Mesangial cell (primary cell): ENCODE data around the gene YY1AP1. TPM values are rescaled to one million over a fixed set of nuclear protein-coding genes. Genes with fewer than 3 reads are reported as not detected.

ENCODE experiments used
- total RNA-seq: library from RNA; depleted of rRNA; stranded (reverse); fragments of >200 nt; gene quantifications from 2 replicates; pipeline ENCODE4 v1.2.3, GENCODE V29; 2015

Gene YY1AP1, protein sequence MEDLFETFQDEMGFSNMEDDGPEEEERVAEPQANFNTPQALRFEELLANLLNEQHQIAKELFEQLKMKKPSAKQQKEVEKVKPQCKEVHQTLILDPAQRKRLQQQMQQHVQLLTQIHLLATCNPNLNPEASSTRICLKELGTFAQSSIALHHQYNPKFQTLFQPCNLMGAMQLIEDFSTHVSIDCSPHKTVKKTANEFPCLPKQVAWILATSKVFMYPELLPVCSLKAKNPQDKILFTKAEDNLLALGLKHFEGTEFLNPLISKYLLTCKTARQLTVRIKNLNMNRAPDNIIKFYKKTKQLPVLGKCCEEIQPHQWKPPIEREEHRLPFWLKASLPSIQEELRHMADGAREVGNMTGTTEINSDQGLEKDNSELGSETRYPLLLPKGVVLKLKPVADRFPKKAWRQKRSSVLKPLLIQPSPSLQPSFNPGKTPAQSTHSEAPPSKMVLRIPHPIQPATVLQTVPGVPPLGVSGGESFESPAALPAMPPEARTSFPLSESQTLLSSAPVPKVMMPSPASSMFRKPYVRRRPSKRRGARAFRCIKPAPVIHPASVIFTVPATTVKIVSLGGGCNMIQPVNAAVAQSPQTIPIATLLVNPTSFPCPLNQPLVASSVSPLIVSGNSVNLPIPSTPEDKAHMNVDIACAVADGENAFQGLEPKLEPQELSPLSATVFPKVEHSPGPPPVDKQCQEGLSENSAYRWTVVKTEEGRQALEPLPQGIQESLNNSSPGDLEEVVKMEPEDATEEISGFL
- total RNA-seq, result 25.7 and 29.8 TPM in 2 replicates

DNA sequence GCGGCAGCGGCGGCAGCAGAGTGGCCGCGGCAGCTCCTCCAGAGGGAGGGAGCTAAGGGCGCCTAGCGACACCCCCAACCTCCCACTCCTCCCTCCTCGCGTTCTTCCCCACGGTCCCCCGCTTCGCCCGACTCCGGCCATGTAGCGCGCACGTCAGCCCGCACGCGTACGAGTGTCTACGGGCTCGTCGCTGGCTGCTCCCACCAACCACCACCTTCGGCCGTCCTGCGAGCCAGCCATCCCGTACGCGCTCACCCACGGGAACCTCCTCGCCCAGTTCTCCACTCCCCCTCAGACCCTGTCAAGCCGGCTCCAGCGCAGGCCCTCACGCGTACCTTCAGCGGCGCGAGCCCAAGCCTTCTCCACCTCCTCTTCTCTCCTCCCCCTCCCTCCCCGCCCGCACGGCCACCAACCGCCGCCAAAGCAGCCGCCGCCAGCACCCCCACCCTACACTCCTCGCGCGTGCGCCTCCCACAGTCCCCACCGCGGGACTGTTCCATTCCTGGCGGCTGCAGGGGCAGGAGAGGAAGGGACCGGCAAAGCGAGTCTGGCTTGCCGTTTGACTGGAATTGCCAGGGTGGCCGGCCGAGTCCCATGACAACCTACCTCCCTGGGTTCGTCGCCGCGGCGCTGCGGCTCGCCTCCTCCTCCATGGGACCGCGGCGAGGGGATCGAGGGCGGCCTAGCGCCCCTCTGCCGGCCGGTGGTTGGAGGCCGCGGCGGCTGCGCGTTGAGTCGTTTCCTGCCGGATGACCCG lies at the start of gene YY1AP1:
TSS of gene YY1AP1 (minus strand) at position 451 of the 757 bp plus-strand sequence. CDS start 8,338 bp downstream, outside the sequence.

DNA sequence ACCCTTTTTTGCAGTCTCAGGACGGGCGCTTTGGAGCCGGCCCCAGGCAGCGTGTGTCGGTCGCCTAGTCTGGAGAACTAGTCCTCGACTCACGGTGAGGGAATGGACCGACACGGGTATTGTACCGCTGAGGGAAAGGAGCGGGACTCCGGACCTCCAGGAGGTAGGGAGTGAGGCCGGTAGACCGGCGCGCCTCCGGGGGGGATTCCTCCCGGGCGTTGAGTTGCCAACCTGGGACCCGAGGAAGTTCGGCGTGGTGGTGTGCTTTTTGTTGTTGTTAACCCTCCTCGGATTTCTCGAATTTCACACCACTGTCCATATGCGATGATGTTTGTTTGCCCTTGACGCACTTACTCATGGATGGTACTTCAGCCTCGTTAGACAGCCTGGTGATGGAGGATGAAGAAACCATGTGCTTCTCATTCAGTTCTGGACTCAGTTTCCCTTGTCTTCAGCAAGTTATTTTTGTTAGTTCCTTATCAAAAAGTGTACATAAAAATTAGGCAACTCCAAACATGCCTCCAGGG lies 570 bp upstream of the YY1AP1 start, which contains the start of gene DAP3:
TSS of gene DAP3 (plus strand) at position 11 of the 527 bp plus-strand sequence. CDS start 20,689 bp downstream, outside the sequence.

DNA sequence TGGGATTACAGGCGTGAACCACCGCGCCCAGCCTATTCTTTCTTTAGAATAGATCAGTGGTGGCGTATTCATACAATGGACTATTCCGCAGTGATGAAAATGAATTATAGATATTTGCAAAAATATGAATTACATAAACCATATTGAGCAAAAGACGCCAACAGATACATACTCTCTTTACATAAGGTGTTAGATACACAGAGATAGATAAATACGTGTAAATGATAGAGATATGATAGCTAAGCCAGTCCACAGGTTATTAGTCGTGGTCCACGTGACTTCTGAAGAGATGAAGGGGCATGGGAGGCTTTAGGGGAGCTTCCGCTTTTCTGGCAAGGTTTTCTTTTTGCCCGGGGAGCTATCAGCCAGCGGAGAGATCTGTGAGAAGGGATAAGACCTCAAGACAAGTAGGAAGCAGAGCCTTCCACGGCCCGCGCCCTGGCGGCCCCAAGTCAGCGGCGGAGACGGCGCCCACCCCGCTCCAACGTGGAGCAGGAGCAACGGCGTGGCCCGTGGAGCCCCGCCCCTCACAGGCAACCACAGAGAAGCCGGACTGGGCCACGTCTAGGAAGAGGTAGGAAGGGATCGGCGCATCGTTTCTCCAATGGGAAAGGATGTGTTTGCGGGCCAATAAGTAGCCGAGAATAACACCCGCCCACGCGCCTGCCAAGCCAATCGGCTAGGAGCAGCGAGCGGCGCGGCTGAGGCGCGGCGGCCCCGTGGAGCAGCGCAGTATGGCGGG lies 78.9 kb downstream of the YY1AP1 start, which contains the start of gene MSTO1:
TSS of gene MSTO1 (plus strand) at position 704 of the 742 bp plus-strand sequence. CDS start at position 735, 31 bp downstream.

Other genes with a start within 250 kb of the YY1AP1 start
- gene ASH1L, start 126.0 kb downstream of the YY1AP1 start, total RNA-seq, result 14.2 and 18.3 TPM in 2 replicates
- gene MSTO1, start 78.6 kb downstream of the YY1AP1 start, total RNA-seq, result 11.9 and 22.2 TPM in 2 replicates
- gene DAP3, start 317 bp upstream of the YY1AP1 start, total RNA-seq, result 141 and 159 TPM in 2 replicates
- gene GON4L, start 168.4 kb upstream of the YY1AP1 start, total RNA-seq, result 12.1 and 17.5 TPM in 2 replicates
- 12.7 and 21.8 TPM in 2 replicates for gene SYT11, start 170.8 kb upstream of the YY1AP1 start, total RNA-seq
- gene RIT1, start 222.6 kb upstream of the YY1AP1 start, total RNA-seq, result 13.9 and 22.4 TPM in 2 replicates
- gene KHDC4, start 245.6 kb upstream of the YY1AP1 start, total RNA-seq, result 16.3 and 23.2 TPM in 2 replicates